ENCODE results near the gene CD48.

The CD48 gene

DNA sequence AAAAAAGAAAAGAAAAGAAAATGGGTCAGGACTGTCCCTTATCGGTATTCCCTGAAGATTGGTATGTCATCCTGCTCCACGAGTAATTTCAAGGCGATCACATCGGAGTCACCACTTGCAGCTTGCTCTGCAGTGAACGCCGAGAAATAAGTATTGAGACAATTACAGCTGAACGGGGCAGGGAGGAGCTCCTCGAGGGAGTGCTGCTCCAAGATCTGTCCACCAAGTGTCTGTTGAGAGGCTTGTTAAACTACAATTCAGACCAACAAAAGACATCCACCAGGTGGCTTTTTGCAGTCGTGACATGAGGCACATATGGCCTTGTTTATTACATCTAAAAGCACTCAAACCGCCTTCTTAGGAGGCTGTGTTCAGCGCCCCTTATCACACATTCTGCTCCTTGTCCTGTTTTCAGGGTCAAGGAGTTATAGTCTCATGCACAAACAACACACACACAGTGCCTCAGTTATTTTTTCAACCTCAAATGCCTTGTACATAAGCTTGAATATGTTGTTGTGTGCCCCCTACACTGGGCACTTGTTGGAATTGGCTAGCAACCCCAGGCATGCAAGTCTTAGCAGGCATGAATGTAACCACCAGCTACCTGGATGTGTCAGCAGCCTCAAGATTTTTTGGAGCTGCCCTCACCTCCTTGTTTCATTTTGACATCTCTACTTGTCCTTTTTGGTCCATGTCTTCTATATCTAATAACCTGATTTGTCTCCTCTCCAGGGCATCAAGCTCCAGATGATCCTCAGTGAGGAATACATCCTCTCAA, 13.0 kb upstream of the CD48 start:
- DNase-seq (ENCODE audit: low read depth), result no peak
- no peak overlapping the region for H3K4me3 ChIP-seq (ENCODE audit: low read depth, low read length)
- TF ChIP-seq, protein P1, sequence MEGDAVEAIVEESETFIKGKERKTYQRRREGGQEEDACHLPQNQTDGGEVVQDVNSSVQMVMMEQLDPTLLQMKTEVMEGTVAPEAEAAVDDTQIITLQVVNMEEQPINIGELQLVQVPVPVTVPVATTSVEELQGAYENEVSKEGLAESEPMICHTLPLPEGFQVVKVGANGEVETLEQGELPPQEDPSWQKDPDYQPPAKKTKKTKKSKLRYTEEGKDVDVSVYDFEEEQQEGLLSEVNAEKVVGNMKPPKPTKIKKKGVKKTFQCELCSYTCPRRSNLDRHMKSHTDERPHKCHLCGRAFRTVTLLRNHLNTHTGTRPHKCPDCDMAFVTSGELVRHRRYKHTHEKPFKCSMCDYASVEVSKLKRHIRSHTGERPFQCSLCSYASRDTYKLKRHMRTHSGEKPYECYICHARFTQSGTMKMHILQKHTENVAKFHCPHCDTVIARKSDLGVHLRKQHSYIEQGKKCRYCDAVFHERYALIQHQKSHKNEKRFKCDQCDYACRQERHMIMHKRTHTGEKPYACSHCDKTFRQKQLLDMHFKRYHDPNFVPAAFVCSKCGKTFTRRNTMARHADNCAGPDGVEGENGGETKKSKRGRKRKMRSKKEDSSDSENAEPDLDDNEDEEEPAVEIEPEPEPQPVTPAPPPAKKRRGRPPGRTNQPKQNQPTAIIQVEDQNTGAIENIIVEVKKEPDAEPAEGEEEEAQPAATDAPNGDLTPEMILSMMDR (IDR thresholded peaks at IDR 0.05; ENCODE audit: low read depth, low read length, missing control alignments), result peak; percentile 17

DNA sequence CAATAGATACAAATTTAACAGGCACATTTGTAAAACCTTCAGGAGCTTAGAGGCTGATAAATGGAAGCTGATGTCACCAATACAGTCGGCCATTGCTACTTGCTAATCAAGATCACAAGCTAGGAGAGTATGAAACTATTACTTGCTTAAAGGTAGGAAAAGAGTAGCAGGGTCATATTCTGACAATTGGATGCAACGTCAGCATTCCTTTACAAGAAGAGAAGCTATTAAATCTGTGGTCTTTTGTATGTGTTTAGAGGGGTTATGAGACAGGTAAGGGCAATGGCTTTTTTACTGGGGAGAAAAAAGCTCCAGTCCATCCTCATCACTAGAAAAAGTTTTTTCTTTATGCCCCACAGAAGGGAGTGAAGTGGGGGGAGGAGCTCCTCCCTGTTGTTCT, 11.7 kb upstream of the CD48 start:
- TF ChIP-seq, protein P1 (IDR thresholded peaks at IDR 0.05; ENCODE audit: low read depth, low read length, missing control alignments), result no peak
- H3K4me3 ChIP-seq (ENCODE audit: low read depth, low read length), result no peak overlapping the region
- no peak for DNase-seq (ENCODE audit: low read depth)

DNA sequence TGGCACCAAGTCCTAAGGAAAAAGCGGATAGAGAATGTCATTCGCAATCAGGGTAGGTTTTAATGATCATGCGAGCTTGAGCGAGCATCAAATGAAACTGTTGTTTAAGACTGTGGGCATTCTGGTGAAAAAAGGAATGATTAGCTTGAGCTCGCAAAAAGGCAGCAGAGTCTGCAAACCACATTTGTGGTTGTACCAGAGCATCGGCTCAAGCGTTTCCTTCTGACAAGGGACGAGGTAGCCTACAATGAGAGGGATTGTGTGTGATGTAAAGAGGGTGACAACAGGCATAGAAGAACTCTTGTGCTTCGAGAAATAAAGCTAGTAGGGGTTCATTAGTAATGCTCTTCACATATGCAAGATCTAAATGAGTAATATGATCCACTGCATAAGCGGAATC, 11.1 kb upstream of the CD48 start:
- no peak for DNase-seq (ENCODE audit: low read depth)

DNA sequence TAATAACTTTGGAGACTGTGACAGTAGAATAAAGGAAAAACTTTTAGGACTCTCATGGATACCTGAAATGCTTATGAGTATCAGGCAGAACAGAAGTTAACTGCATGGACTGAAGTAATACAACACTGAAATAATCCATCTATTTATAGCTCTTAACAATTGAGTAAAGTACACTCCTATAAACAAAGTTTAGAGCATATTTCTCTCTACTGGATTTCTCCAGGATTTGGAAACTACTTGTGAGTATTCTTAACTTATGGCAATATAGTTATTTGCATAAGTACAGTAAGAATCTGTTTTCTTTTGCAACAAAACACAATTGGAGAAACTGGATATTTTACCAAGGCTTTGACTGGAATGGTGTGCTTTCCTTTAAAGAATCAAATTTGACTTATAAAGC, 9.9 kb upstream of the CD48 start:
- DNase-seq (ENCODE audit: low read depth), result no peak
- TF ChIP-seq, protein P1 (IDR thresholded peaks at IDR 0.05; ENCODE audit: low read depth, low read length, missing control alignments), result no peak
- H3K4me3 ChIP-seq (ENCODE audit: low read depth, low read length), result no peak overlapping the region

More for the DNA sequence above, 11.1 kb upstream of the CD48 start:
- H3K4me3 ChIP-seq (ENCODE audit: low read depth, low read length), result no peak overlapping the region
- TF ChIP-seq, protein P1 (IDR thresholded peaks at IDR 0.05; ENCODE audit: low read depth, low read length, missing control alignments), result no peak

DNA sequence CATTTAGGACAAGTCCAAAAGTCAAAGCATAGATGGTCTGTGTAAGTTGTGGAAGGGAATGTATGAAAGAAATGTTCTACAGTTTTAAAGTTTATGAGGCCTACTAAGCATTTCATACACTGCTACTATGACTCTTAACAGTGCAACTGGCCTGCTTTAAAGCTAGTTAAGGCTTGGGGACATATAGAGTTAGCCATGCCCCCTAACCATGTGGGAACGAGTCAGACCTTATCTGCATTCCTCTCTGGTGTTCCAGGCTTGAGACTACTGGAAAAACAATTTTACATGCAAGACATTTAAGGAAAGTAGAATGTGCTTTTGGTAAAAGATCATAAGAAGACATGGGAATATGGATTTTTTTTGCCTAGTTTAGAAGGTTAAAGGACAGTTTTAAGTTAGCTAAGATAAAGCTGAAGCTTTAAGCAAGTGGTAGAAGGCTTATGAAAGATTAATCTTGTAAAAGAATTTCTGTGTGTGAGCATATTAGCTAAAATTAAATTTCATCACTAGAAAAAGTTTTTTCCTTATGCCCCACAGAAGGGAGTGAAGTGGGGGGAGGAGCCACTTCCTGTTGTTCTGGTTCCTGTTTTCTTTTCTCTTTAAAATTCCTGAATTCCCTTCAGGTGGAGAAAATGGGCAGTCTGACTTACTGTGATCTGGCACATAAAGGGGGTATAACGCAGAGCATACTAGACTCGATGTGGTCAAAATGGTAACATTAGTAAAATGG, 8.9 kb upstream of the CD48 start:
- H3K4me3 ChIP-seq (ENCODE audit: low read depth, low read length), result no peak overlapping the region
- TF ChIP-seq, protein P1 (IDR thresholded peaks at IDR 0.05; ENCODE audit: low read depth, low read length, missing control alignments), result no peak
- no peak for DNase-seq (ENCODE audit: low read depth)

DNA sequence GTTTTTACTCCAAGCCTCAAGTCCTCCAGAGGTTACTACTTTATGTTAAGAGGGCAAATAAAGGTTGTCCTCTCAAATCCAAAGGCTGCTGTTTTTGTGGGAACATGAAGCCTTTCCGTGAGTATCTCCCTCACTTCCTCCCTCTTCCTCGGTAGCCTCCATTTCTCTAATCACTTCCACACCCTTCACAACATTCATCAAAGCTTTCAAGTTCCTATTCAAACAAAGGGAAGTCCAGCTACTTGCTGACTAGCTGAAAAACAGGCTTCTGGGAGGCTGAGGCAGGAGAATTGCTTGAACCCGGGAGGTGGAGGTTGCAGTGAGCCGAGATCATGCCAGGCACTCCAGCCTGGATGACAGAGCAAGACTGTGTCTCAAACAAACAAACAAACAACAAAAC, 6.6 kb upstream of the CD48 start:
- TF ChIP-seq, protein P1 (IDR thresholded peaks at IDR 0.05; ENCODE audit: low read depth, low read length, missing control alignments), result no peak
- no peak overlapping the region for H3K4me3 ChIP-seq (ENCODE audit: low read depth, low read length)
- DNase-seq (ENCODE audit: low read depth), result no peak

Measured in GM12864 (cell line).